GM18499 (cell line): ENCODE data around the gene ARRDC1.
"Not testable (repeated sequence)": the region's sequence is repeated elsewhere in the genome, so short reads cannot be mapped to it uniquely, and the experiment has no call there.

ENCODE experiments used
- ATAC-seq: cut with Tn5 transposase; IDR thresholded peaks from one replicate; pipeline ENCODE4 v1.9.1; 2021; ENCODE audit warnings: moderate number of reproducible peaks; ENCODE audit not compliant: insufficient read depth, unreplicated experiment

Gene ARRDC1

GRCh38 chr9:137583347-137583746 lies 22.1 kb upstream of the ARRDC1 start:
- no peak for ATAC-seq

GRCh38 chr9:137583957-137584356 lies 21.5 kb upstream of the ARRDC1 start:
- ATAC-seq = no peak

GRCh38 chr9:137586854-137587253 lies 18.6 kb upstream of the ARRDC1 start:
- ATAC-seq = no peak

- ATAC-seq = no peak
Observed at GRCh38 chr9:137588311-137588710, 17.2 kb upstream of the ARRDC1 start.

- ATAC-seq = no peak
Observed at GRCh38 chr9:137588891-137589290, 16.6 kb upstream of the ARRDC1 start.

- no peak for ATAC-seq
Observed at GRCh38 chr9:137589441-137590122, 15.9 kb upstream of the ARRDC1 start.

GRCh38 chr9:137590123-137590468 lies 15.4 kb upstream of the ARRDC1 start:
- no peak for ATAC-seq

- ATAC-seq = no peak
Observed at GRCh38 chr9:137590469-137591383, 14.8 kb upstream of the ARRDC1 start, which contains the start of gene ZMYND19. Gene ZMYND19 (minus strand): TSS chr9:137590512. CDS start chr9:137590263, 249 bp downstream.

GRCh38 chr9:137592767-137593166 lies 12.7 kb upstream of the ARRDC1 start:
- ATAC-seq = no peak

- no peak for ATAC-seq
Observed at GRCh38 chr9:137593176-137593575, 12.3 kb upstream of the ARRDC1 start.

- not testable (repeated sequence) for ATAC-seq
Observed at GRCh38 chr9:137596577-137596976, 8.9 kb upstream of the ARRDC1 start.

- no peak for ATAC-seq
Observed at GRCh38 chr9:137598943-137599342, 6.5 kb upstream of the ARRDC1 start.

- no peak for ATAC-seq
Observed at GRCh38 chr9:137602661-137603060, 2.8 kb upstream of the ARRDC1 start.

GRCh38 chr9:137603879-137604278 lies 1.6 kb upstream of the ARRDC1 start:
- ATAC-seq = no peak

GRCh38 chr9:137604345-137605086 lies 970 bp upstream of the ARRDC1 start:
- ATAC-seq = no peak

- no peak for ATAC-seq
Observed at GRCh38 chr9:137606005-137606621, 627 bp downstream of the ARRDC1 start.

GRCh38 chr9:137606734-137607138 lies 1.2 kb downstream of the ARRDC1 start:
- no peak for ATAC-seq

GRCh38 chr9:137607141-137607857 lies 1.8 kb downstream of the ARRDC1 start:
- ATAC-seq = no peak

GRCh38 chr9:137610944-137611343 lies 5.5 kb downstream of the ARRDC1 start:
- ATAC-seq = no peak
